DMS153 treated with DMSO at 0.1 percent for 48 hours (cell line): ENCODE data around the gene CYTH3.
"Not testable (repeated sequence)": the region's sequence is repeated elsewhere in the genome, so short reads cannot be mapped to it uniquely, and the experiment has no call there.

Experiments
- DNase-seq: peaks from one replicate; lab custom pipeline; 2025; ENCODE audit not compliant: unreplicated experiment; lab: John Stamatoyannopoulos, UW

CYTH3 gene

GRCh38 chr7:6283391-6284054 is 11.1 kb upstream of the CYTH3 start:
- DNase-seq: not testable (repeated sequence)

DNA sequence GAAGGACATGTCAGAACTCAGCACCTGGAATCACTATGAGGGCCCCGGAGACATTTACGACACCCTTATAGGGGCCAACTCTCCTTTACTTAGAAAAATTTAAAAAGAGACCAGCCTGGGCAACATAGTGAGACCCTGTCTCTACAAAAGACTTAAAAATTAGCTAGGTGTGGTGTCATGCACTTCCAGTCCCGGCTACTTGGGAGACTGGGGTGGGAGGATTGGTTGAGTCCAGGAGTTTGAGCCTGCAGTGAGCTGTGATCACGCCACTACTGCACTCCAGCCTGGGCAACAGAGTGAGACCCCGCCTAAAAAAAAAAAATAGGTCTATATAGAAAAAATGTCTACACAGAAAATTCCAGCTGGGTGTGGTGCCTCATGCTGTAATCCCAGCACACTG is 7.5 kb upstream of the CYTH3 start:
- DNase-seq: no peak

DNA sequence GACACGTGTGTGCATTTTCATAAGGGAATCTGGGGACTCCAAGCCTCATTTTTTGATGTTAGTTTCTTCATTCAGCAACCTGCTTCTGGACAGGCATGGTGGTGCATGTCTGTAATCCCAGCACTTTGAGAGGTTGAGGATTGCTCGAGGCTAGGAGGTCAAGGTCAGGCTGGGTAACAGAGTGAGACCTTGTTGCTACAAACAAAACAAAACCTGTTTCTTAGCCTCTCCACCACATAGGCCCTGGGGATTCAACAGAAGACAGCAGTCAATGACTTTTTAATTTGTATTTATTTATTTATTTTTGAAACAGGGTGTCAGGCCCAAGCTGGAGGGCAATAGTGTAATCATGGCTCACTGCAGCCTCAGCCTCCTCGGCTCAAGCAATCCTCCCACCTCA is 6.9 kb upstream of the CYTH3 start:
- no peak for DNase-seq

DNA sequence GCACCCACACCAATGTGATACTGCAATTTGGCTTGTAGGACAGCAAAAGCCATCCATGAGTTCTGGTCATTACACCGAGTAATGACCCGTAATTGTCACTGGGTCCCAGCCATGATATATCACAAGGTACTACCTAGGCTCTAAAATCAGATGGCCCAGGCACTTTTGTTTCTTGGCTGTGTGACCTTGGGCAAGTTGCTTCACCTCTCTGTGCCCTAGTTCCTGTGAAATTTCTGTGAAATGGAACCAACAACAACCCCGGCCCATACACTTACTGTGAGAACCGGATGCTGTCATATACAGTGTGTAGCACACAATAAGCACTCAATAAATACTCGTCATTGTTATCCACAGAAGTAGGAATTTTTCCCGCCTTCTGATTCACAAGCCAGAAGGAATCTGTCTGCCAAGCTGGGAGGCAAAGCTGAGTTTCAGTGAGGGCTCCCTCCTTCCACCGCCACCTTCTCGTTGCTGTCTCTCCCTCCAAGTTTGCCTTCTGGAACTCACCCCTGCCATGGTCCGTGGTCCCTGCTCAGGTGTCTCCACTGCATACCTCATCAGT is 6.4 kb upstream of the CYTH3 start:
- DNase-seq: no peak

DNA sequence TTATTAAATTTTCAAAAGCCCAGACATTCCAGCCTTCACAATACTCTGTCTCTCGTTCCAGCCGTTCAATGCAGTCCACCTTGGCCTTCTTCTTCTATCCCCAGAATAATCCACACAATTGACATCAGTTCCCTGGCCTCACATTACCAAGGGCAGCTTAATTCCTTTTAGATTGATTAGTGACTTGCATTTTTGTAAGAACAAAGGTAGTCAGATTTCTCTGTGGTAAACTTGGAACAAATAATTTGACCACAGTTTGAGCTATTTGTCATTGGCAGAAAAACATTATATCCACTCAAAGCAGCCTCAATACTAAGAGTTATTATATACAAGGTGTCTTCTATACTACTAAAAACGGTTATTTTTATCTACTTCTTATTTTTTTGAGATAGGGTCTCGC is 5.1 kb upstream of the CYTH3 start:
- DNase-seq: no peak

GRCh38 chr7:6276911-6277408 is 4.5 kb upstream of the CYTH3 start:
- no peak for DNase-seq

DNA sequence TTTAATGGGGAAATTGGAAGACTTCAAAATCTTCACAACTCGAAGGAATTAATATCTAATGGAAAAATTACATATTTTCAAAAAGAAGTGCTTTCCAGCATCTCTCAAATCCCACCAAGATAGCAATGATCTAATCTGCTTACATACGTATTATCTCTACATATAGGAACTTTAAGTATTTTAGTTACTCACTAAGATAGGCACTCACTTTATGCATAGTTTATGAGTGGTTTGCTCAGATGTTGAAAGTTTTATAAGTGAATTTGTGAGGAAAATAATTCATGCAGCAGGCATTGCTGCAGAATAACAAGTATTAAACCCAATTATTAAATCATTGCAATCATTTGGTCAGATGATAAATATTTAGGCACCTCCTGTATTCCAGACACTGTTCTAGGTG is 2.3 kb upstream of the CYTH3 start:
- DNase-seq: no peak

DNA sequence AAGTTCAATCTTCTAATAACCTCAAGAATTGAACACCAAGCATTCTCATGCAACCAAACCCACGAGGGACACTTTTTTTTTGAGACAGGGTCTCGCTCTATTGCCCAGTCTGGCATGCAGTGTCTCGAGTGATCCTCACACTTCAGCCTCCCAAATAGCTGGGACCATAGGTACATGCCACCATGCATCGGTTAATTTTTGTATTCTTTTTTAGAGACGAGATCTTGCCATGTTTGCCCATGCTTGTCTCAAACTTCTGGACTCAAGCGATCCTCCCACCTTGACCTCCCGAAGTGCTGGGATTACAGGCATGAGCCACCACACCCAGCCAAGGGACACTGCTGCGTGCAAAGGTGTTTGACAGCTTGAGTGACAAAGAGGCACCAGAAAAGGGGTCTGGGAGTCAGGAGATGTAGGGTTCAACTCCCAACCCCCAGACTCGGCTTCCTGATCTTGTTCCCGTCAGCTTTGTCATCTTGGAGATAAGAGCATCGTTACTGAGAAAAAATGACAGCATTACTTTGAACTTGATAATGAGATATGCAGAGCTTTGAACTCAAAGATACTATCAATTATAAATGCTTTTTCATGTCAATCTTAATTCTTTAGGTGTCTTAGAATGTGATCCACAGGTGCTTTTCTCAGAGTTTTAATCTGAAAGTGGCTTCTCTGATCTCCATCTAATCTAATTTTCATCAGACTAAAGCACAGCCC is 1.6 kb upstream of the CYTH3 start:
- no peak for DNase-seq

GRCh38 chr7:6273380-6273837 is 985 bp upstream of the CYTH3 start:
- peak; percentile 74 for DNase-seq

DNA sequence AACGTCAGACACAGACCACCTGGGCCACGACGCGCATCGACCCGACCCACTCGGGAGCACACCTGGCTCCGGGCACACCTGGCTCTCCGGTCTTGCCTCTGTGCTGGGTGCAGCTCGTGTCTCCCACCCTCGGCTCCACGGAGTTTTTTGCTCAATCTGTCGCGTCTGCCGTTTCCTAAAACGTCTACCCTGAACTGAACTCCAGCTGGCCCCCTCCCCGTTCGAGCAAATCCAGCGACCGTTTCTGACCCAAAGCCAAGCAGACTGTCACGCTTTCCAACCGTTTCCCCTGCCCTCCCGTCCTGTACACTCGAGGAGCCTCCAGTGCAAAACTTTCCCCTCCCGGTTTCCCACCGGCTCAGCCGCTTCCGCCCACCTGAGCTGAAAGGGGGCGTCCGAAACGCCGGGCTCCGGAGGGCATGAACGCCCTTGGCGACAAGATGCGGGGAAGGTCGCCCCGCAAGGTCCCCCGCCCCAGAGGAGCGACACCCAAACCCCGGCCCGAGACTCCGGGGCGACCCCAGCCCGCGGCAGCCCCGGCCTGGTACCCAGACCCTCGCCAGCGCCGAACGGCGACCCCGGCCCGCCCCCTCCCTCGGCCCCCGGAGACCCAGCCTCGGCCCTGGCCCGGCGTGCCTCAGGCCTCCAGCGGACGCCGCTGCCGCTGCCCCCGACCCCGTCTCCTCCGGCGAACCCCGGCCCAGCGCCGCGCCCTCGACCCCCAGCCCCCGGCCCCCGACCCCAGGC is 557 bp downstream of the CYTH3 start:
- DNase-seq: no peak

DNA sequence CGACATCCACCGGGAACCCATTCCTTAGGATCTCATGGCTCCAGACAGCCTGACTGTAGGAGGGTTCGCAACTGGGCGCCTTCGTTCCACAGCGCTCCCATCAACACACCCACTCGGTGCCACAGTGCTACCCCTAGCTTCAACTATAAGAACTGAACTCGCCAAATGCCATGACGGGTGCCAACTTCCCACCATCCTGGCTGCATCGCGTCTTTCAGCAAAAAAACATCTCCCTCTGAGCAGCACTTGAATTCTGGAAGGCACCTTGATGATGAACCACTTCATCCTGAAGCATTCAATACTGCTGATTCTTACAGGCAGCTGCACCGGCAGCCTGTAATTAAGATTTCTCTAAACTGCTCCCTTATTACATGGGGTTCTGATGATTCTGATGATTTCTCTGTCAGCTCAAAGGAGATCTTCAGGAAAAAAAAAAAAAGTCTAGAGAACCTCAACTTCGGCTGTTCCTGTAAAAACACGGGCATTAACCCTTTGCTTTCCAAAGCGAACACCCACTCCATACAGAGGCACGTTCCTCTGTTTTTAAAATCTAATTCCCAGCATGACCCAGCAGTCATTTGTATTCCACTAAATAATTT is 1.3 kb downstream of the CYTH3 start:
- DNase-seq: no peak

- no peak for DNase-seq
These were observed 2.9 kb downstream of the CYTH3 start for GRCh38 chr7:6269527-6269926.

DNA sequence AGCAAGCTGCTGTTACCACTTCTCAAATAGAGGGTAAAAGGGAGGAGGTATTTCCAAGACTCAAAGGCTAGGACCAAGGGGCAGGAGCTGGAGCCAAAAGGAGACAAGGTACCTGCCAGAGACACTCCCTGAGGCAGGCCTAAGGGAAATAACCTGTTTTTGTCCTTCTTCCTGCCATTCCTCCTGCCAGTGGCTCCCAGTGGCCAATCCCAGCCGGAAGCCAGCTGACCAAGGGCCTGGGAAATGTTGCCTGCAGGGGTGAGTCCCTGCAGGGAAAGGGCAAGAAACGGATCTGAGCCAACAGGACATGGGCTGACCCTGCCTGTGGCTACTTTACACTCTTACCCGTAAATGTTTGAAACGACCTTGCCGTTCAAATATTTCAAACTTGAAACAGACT is 3.5 kb downstream of the CYTH3 start:
- DNase-seq: no peak

GRCh38 chr7:6268023-6268900 is 4.2 kb downstream of the CYTH3 start:
- no peak for DNase-seq

GRCh38 chr7:6266699-6267098 is 5.7 kb downstream of the CYTH3 start:
- no peak for DNase-seq

DNA sequence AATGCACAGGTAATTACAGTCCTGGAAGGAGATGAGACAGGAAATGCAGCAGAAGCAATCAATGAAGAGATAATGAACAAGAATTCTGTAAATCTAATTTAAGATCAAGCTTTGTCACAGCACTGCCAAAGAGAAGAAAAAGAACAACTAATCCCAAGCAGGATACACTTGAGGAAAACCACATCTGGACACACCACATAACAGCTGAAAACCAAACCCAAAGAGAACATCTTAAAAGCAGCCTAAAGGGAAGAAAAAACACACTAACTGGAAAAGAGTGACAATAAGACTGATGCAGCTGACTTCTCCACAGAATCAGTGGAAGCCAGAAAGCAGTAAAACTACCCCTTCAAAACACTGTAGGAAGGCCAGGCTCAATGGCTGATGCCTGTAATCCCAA is 10.2 kb downstream of the CYTH3 start:
- DNase-seq: no peak

DNA sequence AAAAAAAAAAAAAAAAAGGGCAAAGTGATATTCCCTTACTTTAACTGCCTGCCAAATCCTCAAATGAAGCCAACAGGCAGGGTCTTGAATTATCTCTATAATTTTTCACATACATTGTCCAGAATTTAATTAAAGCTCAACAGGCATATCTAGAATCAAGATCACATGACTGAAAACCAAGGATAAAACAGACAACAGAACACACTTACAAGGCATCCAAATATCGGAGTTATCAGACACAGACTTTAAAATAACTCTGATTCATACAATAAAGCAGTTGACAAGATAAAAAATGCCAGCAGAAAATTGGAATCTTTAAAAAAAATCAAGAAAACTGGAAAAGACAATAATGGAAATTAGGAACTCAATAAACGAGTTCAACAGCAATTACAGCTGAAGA is 10.7 kb downstream of the CYTH3 start:
- no peak for DNase-seq

DNA sequence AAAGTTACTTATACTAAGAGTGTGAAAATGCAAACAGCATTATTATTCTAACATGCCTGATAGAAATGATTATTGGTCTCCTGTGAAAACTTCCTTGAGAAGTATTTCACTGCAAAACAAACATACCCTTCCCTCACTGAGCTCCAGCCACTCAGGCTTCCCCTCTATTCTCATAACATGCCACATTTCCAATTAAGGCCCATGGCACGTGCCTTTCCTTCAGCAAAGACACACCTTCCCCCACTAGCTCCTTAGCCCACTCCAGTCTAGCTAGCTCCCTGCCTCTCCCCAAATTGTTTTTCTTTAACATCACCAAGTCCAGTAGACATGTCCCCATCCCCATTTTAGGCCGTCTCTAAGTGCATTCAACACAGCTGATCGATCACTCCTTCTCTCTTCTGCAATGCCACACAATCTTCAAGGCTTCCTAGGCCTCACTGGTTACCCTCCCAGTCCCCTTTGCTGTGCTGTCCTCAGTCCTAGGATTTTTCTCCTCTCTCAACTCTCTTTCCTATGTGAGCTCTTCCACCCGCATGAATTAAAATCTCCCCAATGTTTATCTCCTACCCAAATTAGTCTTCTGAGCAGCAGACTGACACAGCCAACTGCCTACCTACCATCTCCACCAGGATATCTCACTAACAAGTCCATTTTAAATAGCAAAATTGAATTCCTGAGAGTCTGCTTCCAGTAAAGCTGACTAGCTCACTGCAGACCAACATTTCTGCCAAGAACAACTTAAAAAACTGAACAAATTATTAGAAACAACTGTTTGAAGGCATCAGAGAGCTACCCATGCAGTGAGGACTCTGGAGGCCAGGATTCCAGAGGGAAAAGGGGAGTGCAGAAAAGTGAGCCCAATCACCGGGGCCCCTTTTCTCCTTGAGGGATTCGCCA is 11.9 kb downstream of the CYTH3 start:
- no peak for DNase-seq

GRCh38 chr7:6259257-6259656 is 13.2 kb downstream of the CYTH3 start:
- DNase-seq: no peak
